Effector CD8-positive, alpha-beta T cell (primary cell): Measurements from ENCODE around the gene KIF18B.

Experiments
- DNase-seq: peaks from one replicate; lab custom pipeline; 2025; lab: John Stamatoyannopoulos, UW

Gene KIF18B

GRCh38 chr17:44919411-44919810 lies 28.2 kb downstream of the KIF18B start:
- DNase-seq, result no peak

- DNase-seq, result no peak
Measured at GRCh38 chr17:44918006-44918405, 29.6 kb downstream of the KIF18B start.

- no peak for DNase-seq
Measured at GRCh38 chr17:44917456-44917855, 30.1 kb downstream of the KIF18B start.

GRCh38 chr17:44916781-44917241 lies 30.8 kb downstream of the KIF18B start:
- no peak for DNase-seq

GRCh38 chr17:44915862-44916780 lies 31.5 kb downstream of the KIF18B start:
- no peak for DNase-seq

- DNase-seq, result no peak
Measured at GRCh38 chr17:44915321-44915726, 32.2 kb downstream of the KIF18B start, which contains the start of gene GFAP. GFAP (minus strand) TSS chr17:44915500; CDS start chr17:44915486, 14 bp downstream.

GRCh38 chr17:44914698-44915271 lies 32.8 kb downstream of the KIF18B start:
- no peak for DNase-seq

GRCh38 chr17:44914148-44914547 lies 33.4 kb downstream of the KIF18B start:
- DNase-seq, result no peak

GRCh38 chr17:44913676-44914075 lies 33.9 kb downstream of the KIF18B start:
- DNase-seq, result no peak

- DNase-seq, result no peak
Measured at GRCh38 chr17:44912763-44913544, 34.6 kb downstream of the KIF18B start.

GRCh38 chr17:44911133-44912001 lies 36.2 kb downstream of the KIF18B start:
- peak; percentile 11 for DNase-seq

- DNase-seq, result no peak
Measured at GRCh38 chr17:44910231-44911106, 37.1 kb downstream of the KIF18B start.

GRCh38 chr17:44909681-44910144 lies 37.9 kb downstream of the KIF18B start:
- DNase-seq, result no peak

GRCh38 chr17:44908761-44909326 lies 38.7 kb downstream of the KIF18B start:
- no peak for DNase-seq

GRCh38 chr17:44907729-44908470 lies 39.7 kb downstream of the KIF18B start:
- no peak for DNase-seq

- DNase-seq, result no peak
Measured at GRCh38 chr17:44906763-44907728, 40.5 kb downstream of the KIF18B start.

- DNase-seq, result no peak
Measured at GRCh38 chr17:44906010-44906646, 41.4 kb downstream of the KIF18B start.
